ENCODE measurements around the gene SLC38A4.

GRCh38 chr12:46801293-46801692 is 24.5 kb downstream of the SLC38A4 start:
- no peak for TF ChIP-seq CTCF (conservative IDR thresholded peaks at IDR 0.05; ENCODE audit: low read length)
- no peak for TF ChIP-seq EZH2phosphoT487 (IDR thresholded peaks at IDR 0.05; ENCODE audit: borderline replicate concordance)
